Right lung (tissue), 5 donors: ENCODE results near the gene PKMYT1. TPM values are rescaled to one million over a fixed set of nuclear protein-coding genes. Genes with fewer than 3 reads are reported as not detected.

Source experiments
- DNase-seq, 2 donors: peaks; one replicate each; pipeline ENCODE4 v3.0.0-alpha.2; 2013
- polyA plus RNA-seq, 5 donors: library from polyadenylated mRNA; unstranded; fragments of 120-200 nt; gene quantifications; one replicate each; pipeline versions ENCODE4 v1.2.1 to v1.2.3, GENCODE V29; 2013; ENCODE audit warnings: inconsistent platforms in 1 of 5, low replicate concordance in 1 of 5; ENCODE audit not compliant: insufficient read length in 5 of 5, insufficient read depth in 1 of 5

The PKMYT1 gene
- polyA plus RNA-seq, 5 donors = 14.5 to 22.9 (median 15.4) TPM

GRCh38 chr16:2975161-2975795 lies 5.0 kb downstream of the PKMYT1 start:
- DNase-seq = no peak

- DNase-seq = no peak
Measured at GRCh38 chr16:2974319-2975056, 5.8 kb downstream of the PKMYT1 start.

GRCh38 chr16:2973605-2974318 lies 6.5 kb downstream of the PKMYT1 start:
- no peak for DNase-seq

- peak in 1 of 2 donors; percentile 59 for DNase-seq
Measured at GRCh38 chr16:2973093-2973492, 7.2 kb downstream of the PKMYT1 start.

GRCh38 chr16:2971985-2972784 lies 8.1 kb downstream of the PKMYT1 start:
- DNase-seq = no peak

GRCh38 chr16:2971134-2971984 lies 8.9 kb downstream of the PKMYT1 start:
- DNase-seq = no peak

GRCh38 chr16:2970563-2970962 lies 9.7 kb downstream of the PKMYT1 start:
- no peak for DNase-seq

- no peak for DNase-seq
Measured at GRCh38 chr16:2969545-2970521, 10.4 kb downstream of the PKMYT1 start.

GRCh38 chr16:2968738-2969544 lies 11.3 kb downstream of the PKMYT1 start, which contains the start of gene PAQR4:
Gene PAQR4, plus strand, starts transcription at chr16:2969348. Its CDS starts 327 bp downstream, at chr16:2969675.
- peak; percentile 89 to 90 for DNase-seq

- DNase-seq = no peak
Measured at GRCh38 chr16:2968368-2968737, 11.9 kb downstream of the PKMYT1 start.

GRCh38 chr16:2967721-2968161 lies 12.5 kb downstream of the PKMYT1 start:
- no peak for DNase-seq

GRCh38 chr16:2967211-2967631 lies 13.0 kb downstream of the PKMYT1 start:
- DNase-seq = no peak

- no peak for DNase-seq
Measured at GRCh38 chr16:2966808-2967191, 13.4 kb downstream of the PKMYT1 start.

GRCh38 chr16:2966043-2966807 lies 14.0 kb downstream of the PKMYT1 start:
- DNase-seq = no peak

GRCh38 chr16:2964475-2965336 lies 15.5 kb downstream of the PKMYT1 start:
- DNase-seq = no peak

- DNase-seq = no peak
Measured at GRCh38 chr16:2963723-2964474, 16.3 kb downstream of the PKMYT1 start, which contains the start of gene KREMEN2. Gene KREMEN2, plus strand, starts transcription at chr16:2964275. Its CDS starts 246 bp downstream, at chr16:2964521.
